Measurements from ENCODE around the gene SOX18. TPM values are rescaled to one million over a fixed set of nuclear protein-coding genes. Genes with fewer than 3 reads are reported as not detected.

Gene SOX18
- total and polyA plus RNA-seq, 2 of the 13 experiments (the other 11 are each of a cell fraction or from before 2014, with no cell fraction given): 1.6 to 1.9 TPM

- no peak for TF ChIP-seq PRDM10 (CRISPR knock-in tag; IDR thresholded peaks at IDR 0.05; ENCODE audit: low read depth)
- TF ChIP-seq, protein P1, sequence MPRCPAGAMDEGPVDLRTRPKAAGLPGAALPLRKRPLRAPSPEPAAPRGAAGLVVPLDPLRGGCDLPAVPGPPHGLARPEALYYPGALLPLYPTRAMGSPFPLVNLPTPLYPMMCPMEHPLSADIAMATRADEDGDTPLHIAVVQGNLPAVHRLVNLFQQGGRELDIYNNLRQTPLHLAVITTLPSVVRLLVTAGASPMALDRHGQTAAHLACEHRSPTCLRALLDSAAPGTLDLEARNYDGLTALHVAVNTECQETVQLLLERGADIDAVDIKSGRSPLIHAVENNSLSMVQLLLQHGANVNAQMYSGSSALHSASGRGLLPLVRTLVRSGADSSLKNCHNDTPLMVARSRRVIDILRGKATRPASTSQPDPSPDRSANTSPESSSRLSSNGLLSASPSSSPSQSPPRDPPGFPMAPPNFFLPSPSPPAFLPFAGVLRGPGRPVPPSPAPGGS (CRISPR knock-in tag; IDR thresholded peaks at IDR 0.05): no peak; the same call in 1 of the 2 replicates
- TF ChIP-seq ZNF607 (CRISPR knock-in tag; IDR thresholded peaks at IDR 0.05; ENCODE audit: borderline replicate concordance): peak; percentile 79
- TF ChIP-seq, protein P2, sequence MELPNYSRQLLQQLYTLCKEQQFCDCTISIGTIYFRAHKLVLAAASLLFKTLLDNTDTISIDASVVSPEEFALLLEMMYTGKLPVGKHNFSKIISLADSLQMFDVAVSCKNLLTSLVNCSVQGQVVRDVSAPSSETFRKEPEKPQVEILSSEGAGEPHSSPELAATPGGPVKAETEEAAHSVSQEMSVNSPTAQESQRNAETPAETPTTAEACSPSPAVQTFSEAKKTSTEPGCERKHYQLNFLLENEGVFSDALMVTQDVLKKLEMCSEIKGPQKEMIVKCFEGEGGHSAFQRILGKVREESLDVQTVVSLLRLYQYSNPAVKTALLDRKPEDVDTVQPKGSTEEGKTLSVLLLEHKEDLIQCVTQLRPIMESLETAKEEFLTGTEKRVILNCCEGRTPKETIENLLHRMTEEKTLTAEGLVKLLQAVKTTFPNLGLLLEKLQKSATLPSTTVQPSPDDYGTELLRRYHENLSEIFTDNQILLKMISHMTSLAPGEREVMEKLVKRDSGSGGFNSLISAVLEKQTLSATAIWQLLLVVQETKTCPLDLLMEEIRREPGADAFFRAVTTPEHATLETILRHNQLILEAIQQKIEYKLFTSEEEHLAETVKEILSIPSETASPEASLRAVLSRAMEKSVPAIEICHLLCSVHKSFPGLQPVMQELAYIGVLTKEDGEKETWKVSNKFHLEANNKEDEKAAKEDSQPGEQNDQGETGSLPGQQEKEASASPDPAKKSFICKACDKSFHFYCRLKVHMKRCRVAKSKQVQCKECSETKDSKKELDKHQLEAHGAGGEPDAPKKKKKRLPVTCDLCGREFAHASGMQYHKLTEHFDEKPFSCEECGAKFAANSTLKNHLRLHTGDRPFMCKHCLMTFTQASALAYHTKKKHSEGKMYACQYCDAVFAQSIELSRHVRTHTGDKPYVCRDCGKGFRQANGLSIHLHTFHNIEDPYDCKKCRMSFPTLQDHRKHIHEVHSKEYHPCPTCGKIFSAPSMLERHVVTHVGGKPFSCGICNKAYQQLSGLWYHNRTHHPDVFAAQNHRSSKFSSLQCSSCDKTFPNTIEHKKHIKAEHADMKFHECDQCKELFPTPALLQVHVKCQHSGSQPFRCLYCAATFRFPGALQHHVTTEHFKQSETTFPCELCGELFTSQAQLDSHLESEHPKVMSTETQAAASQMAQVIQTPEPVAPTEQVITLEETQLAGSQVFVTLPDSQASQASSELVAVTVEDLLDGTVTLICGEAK (IDR thresholded peaks at IDR 0.05): no peak
- TF ChIP-seq, protein P2 (CRISPR knock-in tag; IDR thresholded peaks at IDR 0.05): peak; percentile 78; the same call in 1 of the 2 replicates
- TF ChIP-seq FOXA3 (CRISPR knock-in tag; IDR thresholded peaks at IDR 0.05): no peak; the same call in 1 of the 2 replicates
- peak; percentile 47 for TF ChIP-seq ZEB1 (IDR thresholded peaks at IDR 0.05; ENCODE audit: insufficient replicate concordance, low read depth)
- 0 out of 2 replicates have a peak, but pooled peaks have one; percentile 48 for TF ChIP-seq ATAD3A (CRISPR knock-in tag; IDR thresholded peaks at IDR 0.05)
- no peak; the same call in 1 of the 2 replicates for TF ChIP-seq REPIN1 (CRISPR knock-in tag; IDR thresholded peaks at IDR 0.05; ENCODE audit: borderline replicate concordance, low read depth)
- TF ChIP-seq YEATS4 (CRISPR knock-in tag; IDR thresholded peaks at IDR 0.05; ENCODE audit: borderline replicate concordance): no peak; the same call in 1 of the 2 replicates
- TF ChIP-seq ZNF577 (CRISPR knock-in tag; IDR thresholded peaks at IDR 0.05; ENCODE audit: borderline replicate concordance, low read depth): no peak
- no peak for TF ChIP-seq MIER3 (CRISPR knock-in tag; IDR thresholded peaks at IDR 0.05; ENCODE audit: borderline replicate concordance)
- TF ChIP-seq ZMYM4 (CRISPR knock-in tag; IDR thresholded peaks at IDR 0.05): 0 out of 2 replicates have a peak, but pooled peaks have one; percentile 21
Observed at GRCh38 chr20:64042054-64042781, 7.2 kb downstream of the SOX18 start (continued).

All from HepG2 (cell line).